B cell (primary cell): ENCODE data around the gene ARHGEF7. TPM values are rescaled to one million over a fixed set of nuclear protein-coding genes. Genes with fewer than 3 reads are reported as not detected.

Experiments
- ATAC-seq: fragments of 200-7000 bp; cut with Tn5 transposase; one replicate; pipeline ENCODE4 v1.10.0; 2021; ENCODE audit warnings: low read depth, mild to moderate bottlenecking, moderate number of reproducible peaks, moderate library complexity
- CTCF ChIA-PET: fragments of 350-600 bp; sonication (Branson Sonifier 250); formaldehyde crosslinking; loops from one replicate; lab custom pipeline; 2021; ENCODE audit warnings: antibody characterized with exemption, inconsistent platforms; lab: Charles Lee
- POLR2A ChIA-PET: fragments of 350-600 bp; sonication (Branson Sonifier 250); formaldehyde crosslinking; loops from one replicate; lab custom pipeline; 2021; ENCODE audit warnings: antibody characterized with exemption; lab: Charles Lee
- DNase-seq: peaks from one replicate; pipeline ENCODE4 v3.0.0; 2013
- H2AFZ ChIP-seq: 2 replicates; pipeline ENCODE4 v1.6.1; 2012; ENCODE audit warnings: mild to moderate bottlenecking, low read depth, low read length; ENCODE audit not compliant: insufficient read depth, poor library complexity, severe bottlenecking
- H3K27ac ChIP-seq, 2 donors: 1 replicate in 1 of 2; 2 replicates in 1 of 2; pipeline ENCODE4 v1.5.1; 2012 to 2013; ENCODE audit warnings: low read length in 2 of 2, mild to moderate bottlenecking in 2 of 2, moderate library complexity in 1 of 2
- H3K27me3 ChIP-seq, 4 experiments: fragments of 200-600 bp in 1 of 4; sonication (generic) in 1 of 4; replicated peaks in 1 of 4; 1 replicate in 2 of 4; 2 replicates in 2 of 4; pipeline versions ENCODE4 v1.6.1 to v1.7.0; 2013 to 2016; ENCODE audit warnings: low read length in 3 of 4, mild to moderate bottlenecking in 2 of 4, mixed read lengths in 1 of 4, moderate library complexity in 1 of 4; ENCODE audit not compliant: insufficient read depth in 4 of 4, control insufficient read depth in 3 of 4; ENCODE audit errors: control extremely low read depth in 1 of 4
- H3K36me3 ChIP-seq, 2 experiments: replicated peaks in 1 of 2; 1 replicate in 1 of 2; 2 replicates in 1 of 2; pipeline versions ENCODE4 v1.6.1 to v1.7.1; 2013; ENCODE audit warnings: low read length in 1 of 2; ENCODE audit not compliant: insufficient read depth in 2 of 2, control insufficient read depth in 1 of 2; ENCODE audit errors: control extremely low read depth in 1 of 2, extremely low read depth in 1 of 2
- H3K4me1 ChIP-seq, 2 donors: fragments of 200-600 bp in 1 of 2; sonication (generic) in 1 of 2; 1 replicate in 1 of 2; 2 replicates in 1 of 2; pipeline versions ENCODE4 v1.5.1 to v1.6.1; 2013 to 2017; ENCODE audit warnings: low read length in 2 of 2; ENCODE audit not compliant: control insufficient read depth in 2 of 2, insufficient read depth in 2 of 2
- H3K4me2 ChIP-seq: replicated peaks from 2 replicates; pipeline ENCODE3; 2012; ENCODE audit warnings: mild to moderate bottlenecking, low read depth, low read length; ENCODE audit not compliant: poor library complexity, severe bottlenecking
- H3K4me3 ChIP-seq, 5 experiments: fragments of 200-600 bp in 1 of 5; sonication (generic) in 1 of 5; 1 replicate in 3 of 5; 2 replicates in 2 of 5; pipeline versions ENCODE4 v1.5.1 to v1.7.0; 2011 to 2016; ENCODE audit warnings: low read length in 4 of 5, mild to moderate bottlenecking in 4 of 5, low read depth in 2 of 5, control low read depth in 1 of 5, moderate library complexity in 1 of 5; ENCODE audit not compliant: insufficient read depth in 1 of 5; ENCODE audit errors: control extremely low read depth in 1 of 5, extremely low read depth in 1 of 5
- H3K79me2 ChIP-seq: fragments of 200-600 bp; sonication (generic); one replicate; pipeline ENCODE4 v1.6.0; 2016; ENCODE audit warnings: low read length; ENCODE audit not compliant: control insufficient read depth, insufficient read depth
- H3K9ac ChIP-seq: fragments of 200-600 bp; sonication (generic); 2 replicates; pipeline ENCODE4 v1.6.1; 2017; ENCODE audit warnings: mild to moderate bottlenecking, low read length, moderate library complexity
- H3K9me3 ChIP-seq, 3 donors: one replicate each; pipeline versions ENCODE4 v1.6.1 to v1.7.1; 2013; ENCODE audit warnings: low read length in 2 of 3; ENCODE audit not compliant: control insufficient read depth in 2 of 3, insufficient read depth in 1 of 3; ENCODE audit errors: control extremely low read depth in 1 of 3
- H4K20me1 ChIP-seq: 2 replicates; pipeline ENCODE4 v1.6.0; 2012; ENCODE audit warnings: mild to moderate bottlenecking, low read length; ENCODE audit not compliant: insufficient read depth, control insufficient read depth, poor library complexity, severe bottlenecking
- H3K27ac Mint-ChIP-seq: one replicate; pipeline ENCODE4 v1.8.0; 2021; ENCODE audit warnings: mixed read lengths
- H3K27me3 Mint-ChIP-seq: one replicate; pipeline ENCODE4 v1.8.0; 2021; ENCODE audit warnings: mixed read lengths
- H3K4me1 Mint-ChIP-seq: one replicate; pipeline ENCODE4 v1.8.0; 2021; ENCODE audit warnings: mixed read lengths
- H3K4me3 Mint-ChIP-seq: one replicate; pipeline ENCODE4 v1.8.0; 2021; ENCODE audit warnings: mixed read lengths
- H3K9me3 Mint-ChIP-seq: one replicate; pipeline ENCODE4 v1.8.0; 2022; ENCODE audit warnings: mixed read lengths; ENCODE audit not compliant: insufficient read depth
- EZH2 ChIP-seq: IDR thresholded peaks from 2 replicates; pipeline ENCODE4 v1.6.1; 2012; ENCODE audit warnings: borderline replicate concordance, low read depth, mild to moderate bottlenecking, moderate library complexity, low read length; ENCODE audit not compliant: insufficient read depth, poor library complexity, severe bottlenecking
- WGBS: methylation state at CpG from one replicate; pipeline ENCODE4 v1.1.5; 2013; ENCODE audit warnings: missing lambda C conversion rate; ENCODE audit not compliant: insufficient coverage; 5-methylcytosine and 5-hydroxymethylcytosine counted together
- intact Hi-C: fragments of 100-400 bp; cut with micrococcal nuclease; formaldehyde crosslinking; loops from one replicate; pipeline ENCODE4 v1.10.0; 2022
- polyA plus RNA-seq: library from polyadenylated mRNA; depleted of rRNA; stranded (reverse); fragments of >200 nt; gene quantifications from 2 replicates; pipeline ENCODE4 v1.2.3, GENCODE V29; 2012
- total RNA-seq, 2 donors: library from RNA; stranded (reverse); fragments of 120-200 nt in 1 of 2; gene quantifications; 1 replicate in 1 of 2; 2 replicates in 1 of 2; pipeline versions ENCODE4 v1.2.3 to v1.2.4, GENCODE V29; 2013 to 2022
- TF ChIP-seq, protein P1 (sequence below): fragments of 200-600 bp; IDR thresholded peaks from one replicate; pipeline ENCODE4 v1.8.0; 2022; ENCODE audit warnings: antibody characterized with exemption, mild to moderate bottlenecking

The ARHGEF7 gene
- total and polyA plus RNA-seq, 2 donors (not counting 1 experiment from before 2014, with no cell fraction given): 62.3 to 125 TPM

DNA sequence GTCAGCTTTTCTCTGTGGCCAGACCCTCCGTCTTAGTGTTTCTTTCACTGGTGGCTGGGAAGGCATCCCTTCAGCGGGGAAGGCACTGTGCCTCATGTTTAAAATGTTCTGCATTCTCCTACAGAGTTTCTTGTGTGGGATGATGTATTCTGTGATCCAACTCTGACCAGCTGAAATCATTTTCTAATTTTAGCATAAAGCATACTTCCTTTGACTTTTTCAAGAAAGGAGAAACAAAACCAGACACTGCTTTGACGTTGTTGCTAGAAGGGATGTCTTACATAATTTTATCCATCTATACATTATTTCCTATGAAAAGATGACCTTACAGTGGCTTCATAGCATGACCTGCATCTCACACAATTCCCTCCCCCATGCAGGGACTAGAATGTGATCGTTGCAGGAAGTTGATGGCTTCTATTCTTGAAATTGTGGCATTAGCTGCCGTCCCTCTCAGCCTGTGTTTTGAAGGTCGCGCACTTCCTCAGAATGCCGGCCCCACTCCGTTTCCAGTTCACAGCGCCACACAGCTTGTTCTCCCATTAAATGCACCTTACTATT is 166.7 kb downstream of the ARHGEF7 start:
- CTCF ChIA-PET: interaction anchor here (1.3 kb wide), 1 partner anchor 214 kb away, joined by 5 read pairs; no protein-coding TSS in a partner anchor
- intact Hi-C loops: no loop called here
- H3K27me3 ChIP-seq: no peaks in the 10 kb centered on the region
- no peak overlapping the region for H3K4me2 ChIP-seq
- WGBS: 72% methylated on average over 3 of the region's 10 CpGs
- no peak overlapping the region for H2AFZ ChIP-seq
- H3K4me3 ChIP-seq: no peak overlapping the region
- Mint-ChIP-seq H3K4me3 (no peak overlapping the region), H3K27me3 (no peaks in the 10 kb centered on the region), H3K4me1 (no peaks in the 10 kb centered on the region), H3K9me3 (no peaks in the 10 kb centered on the region), H3K27ac (no peak overlapping the region)
- H4K20me1 ChIP-seq: peaks cover 17% of the 10 kb centered on the region
- TF ChIP-seq, protein P1, sequence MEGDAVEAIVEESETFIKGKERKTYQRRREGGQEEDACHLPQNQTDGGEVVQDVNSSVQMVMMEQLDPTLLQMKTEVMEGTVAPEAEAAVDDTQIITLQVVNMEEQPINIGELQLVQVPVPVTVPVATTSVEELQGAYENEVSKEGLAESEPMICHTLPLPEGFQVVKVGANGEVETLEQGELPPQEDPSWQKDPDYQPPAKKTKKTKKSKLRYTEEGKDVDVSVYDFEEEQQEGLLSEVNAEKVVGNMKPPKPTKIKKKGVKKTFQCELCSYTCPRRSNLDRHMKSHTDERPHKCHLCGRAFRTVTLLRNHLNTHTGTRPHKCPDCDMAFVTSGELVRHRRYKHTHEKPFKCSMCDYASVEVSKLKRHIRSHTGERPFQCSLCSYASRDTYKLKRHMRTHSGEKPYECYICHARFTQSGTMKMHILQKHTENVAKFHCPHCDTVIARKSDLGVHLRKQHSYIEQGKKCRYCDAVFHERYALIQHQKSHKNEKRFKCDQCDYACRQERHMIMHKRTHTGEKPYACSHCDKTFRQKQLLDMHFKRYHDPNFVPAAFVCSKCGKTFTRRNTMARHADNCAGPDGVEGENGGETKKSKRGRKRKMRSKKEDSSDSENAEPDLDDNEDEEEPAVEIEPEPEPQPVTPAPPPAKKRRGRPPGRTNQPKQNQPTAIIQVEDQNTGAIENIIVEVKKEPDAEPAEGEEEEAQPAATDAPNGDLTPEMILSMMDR: no peak
- no peak for TF ChIP-seq EZH2
- H3K9me3 ChIP-seq: no peaks in the 10 kb centered on the region
- no peak overlapping the region for H3K9ac ChIP-seq
- H3K27ac ChIP-seq: no peak overlapping the region
- no peaks in the 10 kb centered on the region for H3K4me1 ChIP-seq
- ATAC-seq: no peak
- H3K36me3 ChIP-seq: peaks cover 39 to 91% of the 10 kb centered on the region in 2 experiments
- POLR2A ChIA-PET: no interaction called here
- DNase-seq: no peak
- no peaks in the 10 kb centered on the region for H3K79me2 ChIP-seq

DNA sequence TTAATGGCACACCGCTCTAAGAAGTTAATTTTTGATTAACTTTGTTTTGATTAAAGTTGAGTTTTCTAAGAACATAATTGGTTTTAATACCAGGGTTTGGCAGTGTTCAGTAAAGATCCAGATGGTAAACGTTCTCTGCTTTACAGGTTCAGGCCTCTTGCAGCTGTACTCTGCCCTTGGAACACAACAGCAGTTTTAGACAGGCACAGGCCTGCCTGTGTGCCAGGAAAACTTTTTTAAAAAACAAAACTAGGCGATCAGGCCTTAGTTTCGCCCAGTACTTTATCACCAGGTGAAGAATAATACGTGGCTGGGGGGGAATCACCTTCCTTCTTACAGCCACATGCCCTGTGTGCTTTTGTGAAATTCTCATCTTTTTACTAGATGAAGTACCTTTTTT is 167.3 kb downstream of the ARHGEF7 start:
- POLR2A ChIA-PET: no interaction called here

More for the DNA sequence above, 167.3 kb downstream of the ARHGEF7 start:
- Histone ChIP-seq H3K36me3 (peaks cover 39 to 95% of the 10 kb centered on the region in 2 experiments), H3K79me2 (no peaks in the 10 kb centered on the region), H3K4me3 (no peak overlapping the region), H3K4me1 (no peaks in the 10 kb centered on the region), H3K27ac (no peak overlapping the region), H3K9ac (no peak overlapping the region), H2AFZ (no peak overlapping the region), H3K9me3 (no peaks in the 10 kb centered on the region), H3K27me3 (no peaks in the 10 kb centered on the region), H4K20me1 (peaks cover 19% of the 10 kb centered on the region), H3K4me2 (no peak overlapping the region)
- Mint-ChIP-seq H3K4me1 (no peaks in the 10 kb centered on the region), H3K27me3 (no peaks in the 10 kb centered on the region), H3K9me3 (no peaks in the 10 kb centered on the region), H3K27ac (no peak overlapping the region), H3K4me3 (no peak overlapping the region)
- 100% methylated on average over 2 of the region's 5 CpGs for WGBS
- TF ChIP-seq, protein P1: no peak
- no peak for TF ChIP-seq EZH2
- DNase-seq: no peak
- CTCF ChIA-PET: no interaction called here
- no peak for ATAC-seq
- intact Hi-C loops: no loop called here
